PFSK-1 (cell line): ENCODE measurements around the gene PXDN.

Experiments
- FOXP2 ChIP-seq: optimal IDR thresholded peaks from 2 replicates; pipeline ENCODE3; 2011; ENCODE audit warnings: borderline replicate concordance, control low read depth, inconsistent platforms; ENCODE audit not compliant: insufficient read depth; ENCODE audit errors: extremely low read length, extremely low read depth
- POLR2AphosphoS5 ChIP-seq: IDR thresholded peaks from 2 replicates; pipeline ENCODE4 v1.6.1; 2012; ENCODE audit warnings: low read depth, mild to moderate bottlenecking, control low read depth, low read length, moderate library complexity
- REST ChIP-seq, 2 experiments: IDR thresholded peaks; 2 replicates each; pipeline versions ENCODE4 v1.6.1 to v1.8.0; 2011 to 2012; ENCODE audit warnings: low read depth in 2 of 2, low read length in 2 of 2, control low read depth in 1 of 2, inconsistent platforms in 1 of 2, mild to moderate bottlenecking in 1 of 2, moderate library complexity in 1 of 2; ENCODE audit not compliant: insufficient read depth in 1 of 2
- SIN3A ChIP-seq: IDR thresholded peaks from 2 replicates; pipeline ENCODE4 v1.6.1; 2012; ENCODE audit warnings: mild to moderate bottlenecking, low read length, moderate library complexity, borderline replicate concordance; ENCODE audit not compliant: insufficient read depth
- TAF1 ChIP-seq: IDR thresholded peaks from 2 replicates; pipeline ENCODE4 v1.6.1; 2012; ENCODE audit warnings: low read length, control low read depth, borderline replicate concordance; ENCODE audit not compliant: insufficient read depth

Gene PXDN

DNA sequence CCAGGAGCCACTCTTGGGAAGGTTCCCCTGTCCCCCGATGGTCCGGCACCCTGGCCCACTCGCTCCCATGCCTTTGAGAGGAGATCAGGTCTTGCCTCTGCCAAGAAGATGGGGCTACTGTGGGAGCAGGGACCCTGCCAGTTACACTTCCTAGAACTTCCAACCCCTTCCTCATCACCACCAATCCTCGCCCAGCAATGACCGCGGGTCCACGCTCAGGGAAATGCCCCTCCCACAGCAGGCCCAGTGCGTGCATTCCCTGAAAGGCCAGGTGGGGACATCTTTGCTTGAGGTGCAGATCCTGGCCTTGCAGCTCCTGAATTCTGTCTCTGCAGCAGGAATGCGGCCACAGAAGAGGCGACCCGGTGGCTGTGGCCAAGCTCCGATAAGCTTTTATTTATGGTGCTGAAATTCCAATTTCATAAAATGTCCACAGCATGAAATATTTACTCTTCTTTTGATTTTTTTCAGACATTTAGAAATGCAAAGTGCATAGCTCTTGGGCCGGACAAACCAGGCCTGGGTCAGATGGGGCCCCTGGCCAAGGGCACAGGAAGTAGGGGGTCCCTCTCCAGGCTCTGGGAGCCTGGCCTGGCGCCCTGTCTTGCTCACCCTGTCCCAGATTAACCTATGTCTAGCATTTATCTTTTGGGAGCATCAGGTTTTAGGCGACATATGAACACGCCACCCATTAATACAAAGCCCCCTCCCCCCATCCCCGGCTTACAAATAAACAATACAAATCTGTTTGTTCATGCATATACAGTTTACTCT is 29.8 kb downstream of the PXDN start:
- TF ChIP-seq SIN3A (no peak), FOXP2 (no peak), REST (IDR thresholded peaks at IDR 0.05; ENCODE audit: insufficient read depth in 1 of 2, low read depth in 2 of 2, low read length in 2 of 2) (no peak), TAF1 (no peak), POLR2AphosphoS5 (no peak)

DNA sequence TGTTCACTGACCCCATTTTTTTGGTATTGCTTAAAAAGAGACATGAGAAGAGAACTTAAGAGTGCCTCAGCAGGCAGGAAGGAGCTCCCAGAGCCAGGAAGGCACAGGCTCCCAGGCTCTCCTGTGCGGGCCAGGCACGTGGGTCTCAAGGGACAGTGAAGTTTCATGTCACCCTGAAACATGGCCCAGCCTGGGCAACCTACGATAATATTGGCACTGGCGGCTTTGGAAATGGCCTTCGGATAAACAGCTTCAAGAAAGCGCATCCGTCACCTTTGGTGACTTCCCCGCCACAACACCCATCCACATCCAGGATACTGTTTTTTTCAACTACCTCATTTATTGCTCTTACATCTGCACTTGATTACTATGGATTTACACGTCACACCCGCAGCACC is 30.5 kb downstream of the PXDN start:
- TF ChIP-seq FOXP2 (no peak), POLR2AphosphoS5 (no peak; the same call in 1 of the 2 replicates), TAF1 (no peak), REST (IDR thresholded peaks at IDR 0.05; ENCODE audit: insufficient read depth in 1 of 2, low read depth in 2 of 2, low read length in 2 of 2) (no peak)

GRCh38 chr2:1713142-1713838 is 31.0 kb downstream of the PXDN start:
- TF ChIP-seq REST (IDR thresholded peaks at IDR 0.05; ENCODE audit: insufficient read depth in 1 of 2, low read depth in 2 of 2, low read length in 2 of 2) (no peak), TAF1 (no peak), POLR2AphosphoS5 (peak; percentile 43; the same call in 1 of the 2 replicates), FOXP2 (no peak), SIN3A (no peak)

GRCh38 chr2:1709946-1710560 is 34.3 kb downstream of the PXDN start:
- no peak for TF ChIP-seq SIN3A
- TF ChIP-seq REST (IDR thresholded peaks at IDR 0.05; ENCODE audit: insufficient read depth in 1 of 2, low read depth in 2 of 2, low read length in 2 of 2) = no peak
- TF ChIP-seq FOXP2 = no peak
- no peak; the same call in 1 of the 2 replicates for TF ChIP-seq POLR2AphosphoS5
- no peak for TF ChIP-seq TAF1
